Mesenteric fat pad (tissue), 1 donor: Measurements from ENCODE around the gene ERVMER34-1. TPM values are rescaled to one million over a fixed set of nuclear protein-coding genes. Genes with fewer than 3 reads are reported as not detected.

Source experiments
- DNase-seq: peaks from one replicate; pipeline ENCODE4 v3.0.0-alpha.2; 2020; ENCODE audit warnings: low spot score
- long read RNA-seq: library from polyadenylated mRNA; unstranded; transcript quantifications from one replicate; pipeline ENCODE4 v2.0.0, GENCODE V29; 2020
- total RNA-seq: library from RNA; stranded (reverse); fragmentation: NEBNext Ultra II Directional; extraction: Animal tissue kit (Norgen Biotek cat#: 25700); gene quantifications from one replicate; pipeline ENCODE4 v1.2.1, GENCODE V29; 2021
- donor health status: DM: yes; HTN: yes; CAD: no.

Gene ERVMER34-1
- total RNA-seq = not detected
- long read RNA-seq = 0 reads

GRCh38 chr4:52750819-52751486 lies at the start of gene ERVMER34-1:
ERVMER34-1 (minus strand) TSS chr4:52751425; CDS start chr4:52745520, 5,905 bp downstream.
- no peak for DNase-seq

- DNase-seq = no peak
These were observed 48.6 kb upstream of the ERVMER34-1 start for GRCh38 chr4:52799813-52800212.

DNA sequence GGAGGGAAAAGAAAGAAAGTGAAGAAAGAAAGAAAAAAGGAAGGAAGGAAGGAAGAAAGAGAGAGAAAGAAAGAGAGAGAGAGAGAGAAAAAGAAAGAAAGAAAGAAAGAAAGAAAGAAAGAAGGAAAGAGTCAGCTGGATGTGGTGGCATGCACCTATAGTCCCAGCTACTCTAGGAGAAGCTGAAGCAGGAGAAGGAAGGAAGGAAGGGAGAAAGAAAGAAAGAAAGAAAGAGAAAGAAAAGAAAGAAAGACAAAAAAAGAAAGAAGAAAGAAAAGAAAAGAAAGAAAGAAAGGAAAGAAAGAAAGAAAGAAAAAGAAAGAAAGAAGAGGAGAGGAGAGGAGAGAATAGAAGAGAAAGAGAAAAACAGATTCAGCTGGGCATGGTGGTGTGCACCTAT lies 44.3 kb upstream of the ERVMER34-1 start:
- no peak for DNase-seq

DNA sequence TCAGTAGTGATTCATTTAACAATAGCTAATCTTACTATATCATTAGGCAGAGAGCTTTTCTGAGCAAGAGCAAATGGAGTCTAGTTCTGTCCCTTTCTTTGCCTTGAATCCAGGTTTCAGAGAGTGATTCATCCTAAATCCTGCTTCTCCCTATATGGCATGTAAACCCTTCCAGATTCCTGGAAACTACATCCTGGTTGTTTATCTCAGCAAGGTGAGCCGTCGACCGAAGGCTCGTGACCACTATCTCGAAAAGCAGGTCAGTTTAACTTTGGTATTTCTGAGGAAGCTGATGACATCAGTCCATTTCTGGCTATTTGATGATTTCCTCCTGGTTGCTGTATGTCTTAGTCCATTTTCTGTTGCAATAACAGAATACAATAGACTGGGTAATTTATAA lies 40.7 kb upstream of the ERVMER34-1 start:
- DNase-seq = no peak

- no peak for DNase-seq
These were observed 38.5 kb upstream of the ERVMER34-1 start for GRCh38 chr4:52789774-52790173.

- DNase-seq = no peak
These were observed 37.6 kb upstream of the ERVMER34-1 start for GRCh38 chr4:52788806-52789205.

DNA sequence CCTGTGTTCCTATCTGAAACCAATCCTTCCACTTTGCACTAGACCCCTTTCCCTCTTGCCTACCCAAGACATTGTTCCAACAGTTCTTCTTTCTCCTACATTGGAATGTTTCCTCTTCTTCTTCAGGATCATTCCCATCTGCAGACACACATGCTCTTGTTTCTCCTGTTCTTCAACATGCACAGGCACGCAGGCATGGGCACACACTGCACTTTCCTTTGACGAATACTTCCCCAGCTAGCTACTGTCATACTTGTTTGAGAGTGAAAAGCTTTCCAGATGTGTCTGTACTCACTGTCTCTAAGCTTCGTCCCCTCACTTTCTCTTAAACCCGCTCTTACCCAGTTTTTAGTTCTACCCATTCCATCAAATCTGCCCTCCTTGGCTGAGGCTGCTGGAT lies 31.8 kb upstream of the ERVMER34-1 start:
- no peak for DNase-seq

GRCh38 chr4:52780617-52781354 lies 29.6 kb upstream of the ERVMER34-1 start:
- no peak for DNase-seq

DNA sequence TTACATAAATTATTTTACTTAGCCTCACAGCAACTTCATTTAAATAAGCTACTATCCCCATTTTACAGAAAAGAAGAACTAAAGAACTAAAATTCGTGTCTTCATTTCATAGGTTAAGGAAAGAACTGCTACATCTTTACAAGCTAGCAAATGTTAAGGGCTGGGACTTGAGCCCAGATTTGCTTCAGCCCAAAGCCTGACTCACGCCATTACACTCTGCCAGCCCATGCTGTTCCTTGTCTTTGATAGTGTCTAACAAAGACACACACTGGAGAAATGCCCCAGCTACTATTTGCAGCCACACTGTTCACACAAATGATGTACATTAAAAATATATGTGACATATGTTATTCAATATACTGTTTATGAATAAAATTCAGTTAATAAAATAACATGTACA lies 29.0 kb upstream of the ERVMER34-1 start:
- no peak for DNase-seq

GRCh38 chr4:52760256-52760655 lies 9.0 kb upstream of the ERVMER34-1 start:
- no peak for DNase-seq

GRCh38 chr4:52755426-52755825 lies 4.2 kb upstream of the ERVMER34-1 start:
- DNase-seq = no peak

DNA sequence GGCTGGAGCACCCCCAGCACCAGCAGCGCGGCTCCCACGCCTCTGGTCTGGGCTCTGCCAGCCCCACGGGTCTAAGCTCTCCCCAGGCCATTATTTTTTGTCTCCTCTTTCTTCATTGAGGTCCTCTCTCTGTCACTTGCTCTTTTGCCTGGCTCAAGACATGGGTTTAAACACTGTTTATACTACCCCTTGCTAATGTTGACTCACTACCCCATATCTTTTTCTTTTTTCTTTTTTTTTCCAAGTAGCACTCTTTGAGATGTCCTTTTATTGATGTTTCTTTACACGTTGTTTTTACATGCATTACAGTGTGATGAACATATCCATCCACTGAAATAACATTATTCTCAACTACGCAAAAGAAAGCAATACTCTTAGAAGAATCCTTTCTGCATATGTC lies 1.7 kb upstream of the ERVMER34-1 start:
- no peak for DNase-seq

- no peak for DNase-seq
These were observed 274 bp upstream of the ERVMER34-1 start for GRCh38 chr4:52751487-52751911.

- DNase-seq = no peak
These were observed 1.0 kb downstream of the ERVMER34-1 start for GRCh38 chr4:52750213-52750612.

GRCh38 chr4:52748432-52748831 lies 2.8 kb downstream of the ERVMER34-1 start:
- DNase-seq = no peak

DNA sequence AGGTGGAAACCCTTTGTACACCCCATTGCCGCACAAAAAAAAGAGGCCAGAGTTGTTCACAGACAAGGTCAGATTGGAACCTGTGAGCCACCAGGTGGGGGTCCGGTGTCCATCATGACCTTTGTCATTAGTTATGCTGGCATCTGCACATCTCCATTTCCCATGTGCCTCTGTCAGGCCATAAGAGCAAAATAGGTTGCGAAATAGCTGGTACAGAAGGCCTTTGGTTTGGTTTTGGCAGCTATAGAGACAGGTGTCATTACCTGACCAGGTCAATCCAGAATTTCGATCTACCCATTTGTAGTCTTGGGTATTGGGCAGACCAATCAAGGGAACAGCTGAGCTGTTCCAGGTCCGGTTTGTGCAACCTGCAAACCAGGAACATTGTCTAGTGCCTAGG lies 6.6 kb downstream of the ERVMER34-1 start:
- DNase-seq = no peak

GRCh38 chr4:52743444-52744019 lies 7.7 kb downstream of the ERVMER34-1 start:
- DNase-seq = no peak

- no peak for DNase-seq
These were observed 21.6 kb downstream of the ERVMER34-1 start for GRCh38 chr4:52729586-52729985.

GRCh38 chr4:52728691-52729240 lies 22.5 kb downstream of the ERVMER34-1 start:
- no peak for DNase-seq

DNA sequence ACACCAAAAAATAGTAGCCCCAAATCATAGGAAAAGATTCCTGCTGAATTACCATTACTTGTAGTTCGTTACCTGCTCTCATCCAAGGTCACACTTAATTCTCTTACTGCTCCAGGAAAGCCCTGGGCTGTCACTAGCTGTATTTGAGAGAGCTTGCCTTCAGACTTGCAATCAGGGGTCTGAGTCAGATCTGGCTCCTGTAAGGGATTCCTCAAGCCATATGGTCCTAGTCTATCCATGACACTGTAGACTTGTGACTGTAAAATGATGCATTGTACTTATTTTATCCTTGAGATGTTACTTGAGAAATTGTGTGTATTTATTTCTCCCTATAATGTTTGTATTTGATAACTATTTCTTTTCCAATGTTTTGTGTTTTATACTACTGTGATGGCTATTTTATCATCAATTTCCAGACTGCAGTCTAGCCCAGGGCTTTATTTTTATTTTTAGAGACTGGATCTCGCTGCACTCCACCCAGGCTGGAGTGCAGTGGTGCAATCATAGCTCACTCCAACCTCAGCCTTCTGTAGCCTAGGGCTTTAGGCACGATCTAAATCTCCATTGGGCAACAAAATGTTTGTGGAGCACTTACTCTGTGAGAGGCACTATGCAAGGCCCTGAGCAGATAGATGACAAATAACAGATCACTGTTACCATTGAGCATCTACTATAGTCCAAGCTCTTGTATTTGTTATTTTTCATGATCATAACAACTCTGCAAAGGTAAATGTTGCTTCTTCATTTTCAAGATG lies 24.2 kb downstream of the ERVMER34-1 start:
- no peak for DNase-seq
